Fibroblast of lung (primary cell): Measurements from ENCODE around the gene MMP15.

Experiments
- CTCF ChIP-seq, 2 donors: IDR thresholded peaks in 1 of 2; conservative IDR thresholded peaks in 1 of 2; 1 replicate in 1 of 2; 2 replicates in 1 of 2; pipeline ENCODE4 v1.5.1; 2011 to 2012; ENCODE audit warnings: low read length in 2 of 2, control low read depth in 1 of 2, inconsistent platforms in 1 of 2, low read depth in 1 of 2, mild to moderate bottlenecking in 1 of 2
- EZH2 ChIP-seq: IDR thresholded peaks from 2 replicates; pipeline ENCODE4 v1.5.1; 2012; ENCODE audit warnings: low read length, control low read depth, mild to moderate bottlenecking; ENCODE audit errors: missing control alignments

DNA sequence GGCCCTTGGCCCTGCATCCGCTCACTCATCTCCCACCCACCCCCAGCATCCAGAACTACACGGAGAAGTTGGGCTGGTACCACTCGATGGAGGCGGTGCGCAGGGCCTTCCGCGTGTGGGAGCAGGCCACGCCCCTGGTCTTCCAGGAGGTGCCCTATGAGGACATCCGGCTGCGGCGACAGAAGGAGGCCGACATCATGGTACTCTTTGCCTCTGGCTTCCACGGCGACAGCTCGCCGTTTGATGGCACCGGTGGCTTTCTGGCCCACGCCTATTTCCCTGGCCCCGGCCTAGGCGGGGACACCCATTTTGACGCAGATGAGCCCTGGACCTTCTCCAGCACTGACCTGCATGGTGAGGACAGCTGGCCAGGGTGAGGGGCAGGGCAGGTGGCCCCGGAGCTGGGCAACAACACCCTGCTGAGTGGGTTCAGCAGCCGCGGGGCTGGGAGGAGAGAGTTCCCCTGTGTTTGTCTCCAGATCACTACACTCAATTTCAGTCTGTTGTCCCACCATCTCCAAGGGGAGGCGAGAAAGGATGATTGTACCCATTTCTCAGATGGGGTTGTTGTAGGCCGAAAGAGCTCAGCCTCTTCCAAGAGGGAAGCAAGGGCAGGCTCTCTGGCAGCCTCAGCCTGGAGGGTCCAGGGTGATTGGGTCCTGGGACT lies 14.4 kb downstream of the MMP15 start:
- TF ChIP-seq CTCF (conservative IDR thresholded peaks at IDR 0.05 in 1 of 2, IDR thresholded peaks at IDR 0.05 in 1 of 2; ENCODE audit: low read depth in 1 of 2, low read length in 2 of 2): no peak
- TF ChIP-seq EZH2: no peak
